Stomach (tissue), 9 donors: ENCODE data around the gene BCL2L11. TPM values are rescaled to one million over a fixed set of nuclear protein-coding genes. Genes with fewer than 3 reads are reported as not detected.

Experiments used
- DNase-seq, 2 donors: peaks; one replicate each; pipeline versions ENCODE4 v3.0.0 to v3.0.0-alpha.2; 2013 to 2019
- H3K27ac ChIP-seq, 5 donors: fragments of 200-600 bp in 4 of 5; sonication (generic) in 4 of 5; one replicate each; pipeline ENCODE4 v1.5.1; 2013 to 2019; ENCODE audit warnings: mild to moderate bottlenecking in 1 of 5, moderate library complexity in 1 of 5
- H3K27me3 ChIP-seq, 3 donors: fragments of 200-600 bp; sonication (generic); one replicate each; pipeline ENCODE4 v1.5.1; 2017 to 2019; ENCODE audit warnings: mixed run types in 1 of 3
- H3K36me3 ChIP-seq, 4 donors: fragments of 200-600 bp; sonication (generic); 1 replicate in 3 of 4; 2 replicates in 1 of 4; pipeline ENCODE4 v1.5.1; 2016 to 2019
- H3K4me1 ChIP-seq, 4 donors: fragments of 200-600 bp; sonication (generic); one replicate each; pipeline ENCODE4 v1.5.1; 2016 to 2019
- H3K4me3 ChIP-seq, 4 donors: fragments of 200-600 bp; sonication (generic) in 3 of 4; one replicate each; pipeline ENCODE4 v1.5.1; 2016 to 2019; ENCODE audit warnings: mild to moderate bottlenecking in 1 of 4
- H3K9me3 ChIP-seq, 4 donors: fragments of 200-600 bp; sonication (generic); one replicate each; pipeline ENCODE4 v1.5.1; 2016 to 2019
- CTCF ChIP-seq, 7 experiments: fragments of 450-650 bp in 4 of 7; fragments of 200-600 bp in 3 of 7; sonication (generic) in 3 of 7; IDR thresholded peaks; one replicate each; pipeline ENCODE4 v1.5.1; 2016 to 2019; ENCODE audit warnings: antibody characterized with exemption in 7 of 7, control low read depth in 2 of 7, mild to moderate bottlenecking in 1 of 7
- EP300 ChIP-seq: sonication (generic); formaldehyde crosslinking; IDR thresholded peaks from one replicate; pipeline ENCODE4 v1.6.1; 2017; ENCODE audit warnings: antibody characterized with exemption
- POLR2A ChIP-seq, 4 donors: fragments of 450-650 bp; IDR thresholded peaks; one replicate each; pipeline ENCODE4 v1.6.1; 2016; ENCODE audit warnings: antibody characterized with exemption in 4 of 4, control low read depth in 2 of 4, mild to moderate bottlenecking in 1 of 4, moderate library complexity in 1 of 4
- POLR2AphosphoS5 ChIP-seq, 3 donors: sonication (generic); formaldehyde crosslinking; IDR thresholded peaks; one replicate each; pipeline ENCODE4 v1.6.1; 2016; ENCODE audit warnings: antibody characterized with exemption in 3 of 3
- WGBS, 5 donors: extraction: QIAGEN DNeasy Blood & Tissue Kit in 3 of 5; methylation state at CpG; one replicate each; pipeline versions ENCODE4 v1.1.5 to v1.1.7; 2013 to 2018; 5-methylcytosine and 5-hydroxymethylcytosine counted together
- intact Hi-C: fragments of 100-400 bp; cut with DNase I; formaldehyde crosslinking; loops from one replicate; pipeline ENCODE4 v1.15.1; 2023; ENCODE audit warnings: low total_unique reads
- polyA plus RNA-seq, 3 donors: library from polyadenylated mRNA; stranded (reverse); fragments of 200-250 nt; gene quantifications; one replicate each; pipeline ENCODE4 v1.2.3, GENCODE V29; 2013
- total RNA-seq, 5 donors: library from RNA; depleted of rRNA; stranded (reverse); fragments of >200 nt; gene quantifications; one replicate each; pipeline versions ENCODE4 v1.1.0 to v1.2.3, GENCODE V29; 2014 to 2016
- donor health status: healthy with polysubstance abuse.
- donor health status: Bipolar disorder and iron deficiency.
- donor health status: healthy.

The BCL2L11 gene
- total and polyA plus RNA-seq, 8 donors, result 0.29 to 41.2 (median 4.8) TPM

GRCh38 chr2:111172666-111173065 is 52.0 kb downstream of the BCL2L11 start:
- Histone ChIP-seq H3K27me3 (no peaks in the 10 kb centered on the region), H3K27ac (no peak overlapping the region), H3K36me3 (peaks cover 0 to 1% (median 0%) of the 10 kb centered on the region in 4 donors), H3K9me3 (no peaks in the 10 kb centered on the region), H3K4me1 (peaks cover 0 to 20% (median 16%) of the 10 kb centered on the region in 4 donors), H3K4me3 (no peak overlapping the region)
- DNase-seq, result no peak
- intact Hi-C loops, result no loop called here
- TF ChIP-seq EP300 (no peak), POLR2A (IDR thresholded peaks at IDR 0.05) (no peak), POLR2AphosphoS5 (IDR thresholded peaks at IDR 0.05) (no peak), CTCF (IDR thresholded peaks at IDR 0.05) (no peak)
- 94 to 97% (median 96%) methylated on average over 5 of the region's 5 CpGs; no CpG with 5 or more reads in 1 of the 5 donors for WGBS, 5 donors

- H3K27me3 ChIP-seq, result no peaks in the 10 kb centered on the region
- no peak overlapping the region for H3K27ac ChIP-seq
- peaks cover under 1 to 22% (median 11%) of the 10 kb centered on the region in 4 donors for H3K4me1 ChIP-seq
- intact Hi-C loops, result no loop called here
- TF ChIP-seq EP300, result no peak
- no peak for TF ChIP-seq CTCF (IDR thresholded peaks at IDR 0.05)
- TF ChIP-seq POLR2A (IDR thresholded peaks at IDR 0.05), result no peak
- no peak for TF ChIP-seq POLR2AphosphoS5 (IDR thresholded peaks at IDR 0.05)
- 88 to 96% (median 94%) methylated on average over 7 of the region's 7 CpGs for whole genome bisulfite sequencing, 5 donors
- no peaks in the 10 kb centered on the region for H3K9me3 ChIP-seq
- no peaks in the 10 kb centered on the region for H3K36me3 ChIP-seq
- no peak overlapping the region for H3K4me3 ChIP-seq
- DNase-seq, result no peak
Measured at GRCh38 chr2:111173338-111173737, 52.6 kb downstream of the BCL2L11 start.

- H3K4me3 ChIP-seq, result no peak overlapping the region
- no peak overlapping the region for H3K27ac ChIP-seq
- intact Hi-C loops, result no loop called here
- no peaks in the 10 kb centered on the region for H3K36me3 ChIP-seq
- H3K4me1 ChIP-seq, result peaks cover 6 to 22% (median 11%) of the 10 kb centered on the region in 4 donors
- H3K27me3 ChIP-seq, result no peaks in the 10 kb centered on the region
- WGBS, 5 donors, result 94 to 97% (median 95%) methylated on average over 6 of the region's 6 CpGs
- no peaks in the 10 kb centered on the region for H3K9me3 ChIP-seq
- DNase-seq, result no peak
- no peak for TF ChIP-seq CTCF (IDR thresholded peaks at IDR 0.05)
- TF ChIP-seq POLR2AphosphoS5 (IDR thresholded peaks at IDR 0.05), result no peak
Measured at GRCh38 chr2:111173856-111174255, 53.1 kb downstream of the BCL2L11 start.

- no peak overlapping the region for H3K4me3 ChIP-seq
- no peak overlapping the region for H3K27ac ChIP-seq
- WGBS, 5 donors, result 77 to 86% (median 82%) methylated on average over 4 of the region's 4 CpGs
- H3K36me3 ChIP-seq, result no peaks in the 10 kb centered on the region
- TF ChIP-seq POLR2A (IDR thresholded peaks at IDR 0.05) (no peak), POLR2AphosphoS5 (IDR thresholded peaks at IDR 0.05) (no peak), CTCF (IDR thresholded peaks at IDR 0.05) (no peak), EP300 (no peak)
- H3K4me1 ChIP-seq, result peaks cover 6 to 23% (median 15%) of the 10 kb centered on the region in 4 donors
- H3K9me3 ChIP-seq, result no peaks in the 10 kb centered on the region
- H3K27me3 ChIP-seq, result no peaks in the 10 kb centered on the region
- intact Hi-C loops, result no loop called here
- no peak for DNase-seq
Measured at GRCh38 chr2:111175615-111176014, 54.9 kb downstream of the BCL2L11 start.
